ENCODE results near the gene SUMO3.

SUMO3 gene

DNA sequence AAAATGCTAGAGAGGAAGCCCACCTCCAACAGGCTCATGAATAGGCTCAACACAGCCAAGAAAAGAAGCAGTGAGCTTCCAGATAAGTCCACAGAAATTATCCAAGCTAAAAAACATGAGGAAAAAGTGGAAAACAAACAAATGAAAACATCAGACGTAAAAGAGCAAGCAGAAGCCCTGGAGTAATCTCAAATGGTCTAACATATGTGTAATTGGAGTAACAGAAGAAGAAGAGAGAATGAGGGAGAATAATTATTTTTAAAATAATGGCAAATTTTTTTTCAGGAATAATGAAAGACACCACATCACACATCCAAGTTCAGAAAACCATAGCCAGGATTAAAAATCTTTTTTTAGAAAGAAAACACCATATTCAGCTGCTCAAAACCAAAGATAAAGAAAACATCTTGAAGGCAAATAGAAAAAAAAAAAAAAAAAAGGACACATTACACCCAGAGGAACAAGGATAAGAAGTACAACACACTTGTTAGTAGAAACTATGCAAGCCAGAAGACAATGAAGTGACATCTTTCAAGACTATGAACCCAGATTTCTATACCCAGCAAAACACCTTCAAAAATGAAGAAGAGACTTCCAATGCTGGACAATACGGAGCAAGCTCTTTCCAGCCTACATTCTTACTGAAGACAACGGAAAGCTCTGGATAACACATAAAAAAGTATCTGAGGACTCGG, 10.6 kb upstream of the SUMO3 start:
- DNase-seq, result no peak

DNA sequence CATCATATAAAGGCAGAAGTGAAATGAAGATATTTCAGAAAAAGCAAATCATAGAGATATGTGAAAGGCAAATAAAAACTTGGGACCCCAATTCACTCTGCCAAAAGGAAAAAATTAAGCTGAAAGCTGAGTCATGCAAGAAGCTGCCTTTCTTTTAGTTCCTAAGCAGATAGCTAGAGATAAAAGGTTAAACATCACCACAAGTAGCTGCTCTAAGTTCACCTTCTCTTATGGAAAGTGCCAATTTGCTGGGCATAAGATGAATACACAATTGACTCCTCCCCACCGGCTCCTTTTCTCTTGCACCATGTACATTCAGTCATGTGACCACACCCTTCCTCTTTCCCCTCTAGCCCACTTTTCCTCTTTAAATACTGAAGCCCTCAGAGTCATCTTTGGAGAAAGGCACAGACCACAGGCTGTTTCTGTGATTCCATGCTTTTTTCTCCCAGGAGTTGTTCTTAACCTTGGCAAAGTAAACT, 5.4 kb upstream of the SUMO3 start:
- DNase-seq, result no peak

- no peak for DNase-seq
These were observed 4.8 kb upstream of the SUMO3 start for GRCh38 chr21:44822484-44823178.

- no peak for DNase-seq
These were observed 3.0 kb upstream of the SUMO3 start for GRCh38 chr21:44820851-44821250.

GRCh38 chr21:44819283-44820243, 1.7 kb upstream of the SUMO3 start:
- DNase-seq, result no peak

- DNase-seq, result no peak
These were observed 764 bp upstream of the SUMO3 start for GRCh38 chr21:44818640-44819011.

- DNase-seq, result peak; percentile 66 to 69
These were observed 369 bp downstream of the SUMO3 start for GRCh38 chr21:44817506-44817880.

- DNase-seq, result no peak
These were observed 929 bp downstream of the SUMO3 start for GRCh38 chr21:44816761-44817505.

- DNase-seq, result no peak
These were observed 1.8 kb downstream of the SUMO3 start for GRCh38 chr21:44815852-44816628.

- DNase-seq, result no peak
These were observed 2.6 kb downstream of the SUMO3 start for GRCh38 chr21:44815225-44815624.

DNA sequence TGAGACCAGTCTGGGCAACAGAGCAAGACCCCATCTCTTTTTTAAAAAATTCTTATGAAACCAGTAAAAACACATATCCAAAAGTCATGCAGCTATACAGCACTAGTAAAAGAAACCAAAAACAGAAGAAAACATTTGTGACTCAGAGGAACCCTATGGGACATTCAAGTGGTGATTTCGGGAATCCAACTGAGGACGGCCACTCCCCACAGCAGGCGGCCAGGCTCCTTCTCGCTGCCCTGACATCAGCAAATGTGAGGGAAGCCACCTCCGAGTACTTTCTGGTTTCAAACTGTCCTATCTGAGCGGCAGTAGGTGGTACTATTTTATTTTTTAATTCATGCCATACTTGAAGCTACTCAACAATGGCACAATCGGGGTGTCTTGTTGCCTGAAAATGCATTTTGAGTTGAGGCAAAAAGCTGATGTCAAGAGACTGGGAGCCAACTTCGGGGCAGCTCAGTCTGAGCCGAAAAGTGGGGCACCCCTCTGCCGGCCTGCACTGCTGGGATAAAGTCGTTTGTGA, 3.3 kb downstream of the SUMO3 start:
- no peak for DNase-seq

GRCh38 chr21:44813727-44814126, 4.1 kb downstream of the SUMO3 start:
- DNase-seq, result no peak

- DNase-seq, result no peak
These were observed 4.7 kb downstream of the SUMO3 start for GRCh38 chr21:44813149-44813548.

GRCh38 chr21:44812640-44813039, 5.2 kb downstream of the SUMO3 start:
- DNase-seq, result no peak

DNA sequence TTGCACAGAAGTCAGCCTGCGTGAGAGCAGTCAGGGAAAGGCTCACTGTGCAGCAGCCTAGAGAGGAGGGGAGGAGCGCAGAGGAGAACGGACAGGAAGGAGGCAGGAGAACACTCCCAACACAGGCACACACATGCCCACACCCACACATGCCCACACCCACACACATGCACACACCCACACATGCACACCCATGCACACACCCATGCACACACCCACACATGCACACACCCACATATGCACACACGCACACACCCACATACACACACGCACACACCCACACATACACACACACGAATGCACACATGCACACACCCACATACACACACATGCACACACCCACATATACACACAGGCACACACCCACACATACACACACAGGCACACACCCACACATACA, 7.1 kb downstream of the SUMO3 start:
- no peak for DNase-seq

DNA sequence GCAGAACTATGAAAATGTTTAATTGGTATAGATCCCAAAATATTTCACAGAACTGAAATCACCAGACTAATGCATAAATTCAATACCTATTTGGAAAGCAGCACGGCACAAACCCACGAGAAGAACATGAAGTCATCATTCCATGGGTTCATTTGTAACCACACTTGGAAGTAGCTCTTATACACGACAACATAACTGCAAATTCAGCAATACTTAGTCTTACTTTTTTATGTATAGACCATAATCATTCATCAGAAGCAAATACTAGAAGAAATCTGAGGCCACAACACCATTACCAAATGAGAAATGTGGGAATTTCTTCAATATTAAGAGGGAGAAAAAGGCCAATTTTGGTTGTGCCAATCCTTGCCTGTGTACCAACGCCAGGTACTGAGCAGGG, 12.0 kb downstream of the SUMO3 start:
- no peak for DNase-seq

DNA sequence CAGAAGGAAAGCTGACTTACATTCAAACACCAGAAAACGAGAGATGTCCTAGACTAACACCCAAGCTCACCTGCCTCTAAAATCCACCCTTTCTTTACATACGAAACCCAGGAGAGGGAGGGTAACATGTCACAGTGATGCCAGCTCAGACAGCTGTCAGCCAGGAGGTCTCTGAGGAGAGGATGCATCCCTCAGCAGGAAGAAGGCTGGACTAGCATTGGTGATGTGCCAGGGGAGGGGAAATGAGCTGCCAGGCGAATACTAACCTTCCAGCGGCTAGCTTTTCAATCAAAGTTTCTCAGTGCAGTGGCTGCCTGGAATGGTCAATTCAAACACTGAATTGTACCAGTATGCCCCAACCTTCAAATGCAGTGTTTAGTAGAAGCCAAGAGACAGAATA, 12.6 kb downstream of the SUMO3 start:
- no peak for DNase-seq

- DNase-seq, result no peak
These were observed 13.1 kb downstream of the SUMO3 start for GRCh38 chr21:44804762-44805161.

GRCh38 chr21:44803651-44804050, 14.2 kb downstream of the SUMO3 start:
- DNase-seq, result no peak

DNA sequence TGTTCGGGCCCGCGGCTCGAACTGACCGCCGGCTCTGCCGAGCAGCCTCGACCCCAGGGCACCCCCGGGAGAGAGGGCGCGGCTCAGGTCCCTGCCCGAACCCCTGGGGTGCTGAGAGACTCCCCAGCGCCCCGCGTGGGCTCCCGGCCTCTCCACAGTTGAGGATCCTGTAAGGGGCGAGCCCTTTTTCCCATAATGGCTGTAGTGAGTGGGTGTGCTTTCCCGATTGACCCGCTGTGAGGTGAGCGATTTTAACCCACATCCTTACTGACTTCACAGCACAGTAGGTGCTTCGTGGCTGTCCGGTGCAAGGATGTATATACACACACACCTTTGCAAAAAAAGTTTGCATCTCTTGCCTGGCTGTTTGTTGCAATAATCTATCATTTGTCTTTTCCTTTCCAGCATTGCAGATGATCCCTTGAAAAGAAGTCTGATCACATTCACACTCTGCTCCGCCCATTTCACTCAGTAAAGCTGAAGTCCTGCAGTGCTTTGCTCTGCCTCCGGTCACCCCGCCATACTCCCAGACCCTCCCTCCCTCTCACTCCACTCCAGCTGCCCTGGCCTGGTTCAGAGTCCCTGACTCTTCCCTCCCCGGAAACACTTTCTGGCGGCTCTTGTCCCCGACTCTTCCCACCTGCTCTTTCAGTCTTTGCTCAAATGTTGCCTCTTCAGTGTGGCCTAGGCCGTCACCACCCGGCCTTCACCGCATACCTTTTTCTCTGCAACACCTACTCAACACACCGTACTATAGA, 15.3 kb downstream of the SUMO3 start:
- DNase-seq, result peak in 1 of 2 experiments; percentile 19
